Esophagus squamous epithelium (tissue), 5 donors: ENCODE results near the gene LEFTY2. TPM values are rescaled to one million over a fixed set of nuclear protein-coding genes. Genes with fewer than 3 reads are reported as not detected.
"Not testable (repeated sequence)": the region's sequence is repeated elsewhere in the genome, so short reads cannot be mapped to it uniquely, and the experiment has no call there.

Experiments used
- DNase-seq: peaks from one replicate; lab custom pipeline; 2025; lab: John Stamatoyannopoulos, UW
- H3K27ac ChIP-seq, 4 donors: fragments of 200-600 bp; sonication (generic); one replicate each; pipeline ENCODE4 v1.5.1; 2016 to 2019; ENCODE audit warnings: mild to moderate bottlenecking in 1 of 4
- H3K27me3 ChIP-seq, 4 donors: fragments of 200-600 bp; sonication (generic); 1 replicate in 3 of 4; 2 replicates in 1 of 4; pipeline versions ENCODE4 v1.5.1 to v1.6.0; 2017 to 2021; ENCODE audit warnings: antibody characterized with exemption in 1 of 4
- H3K36me3 ChIP-seq, 3 donors: fragments of 200-600 bp; sonication (generic); one replicate each; pipeline ENCODE4 v1.5.1; 2016 to 2019
- H3K4me1 ChIP-seq, 3 donors: fragments of 200-600 bp; sonication (generic); one replicate each; pipeline ENCODE4 v1.5.1; 2017 to 2019
- H3K4me3 ChIP-seq, 4 donors: fragments of 200-600 bp; sonication (generic); 1 replicate in 3 of 4; 2 replicates in 1 of 4; pipeline ENCODE4 v1.5.1; 2016 to 2019; ENCODE audit warnings: mild to moderate bottlenecking in 2 of 4, moderate library complexity in 1 of 4
- H3K9me3 ChIP-seq, 3 donors: fragments of 200-600 bp; sonication (generic); one replicate each; pipeline ENCODE4 v1.5.1; 2016 to 2019
- CTCF ChIP-seq, 6 experiments: fragments of 450-650 bp in 4 of 6; fragments of 200-600 bp in 2 of 6; sonication (generic) in 2 of 6; IDR thresholded peaks; one replicate each; pipeline ENCODE4 v1.5.1; 2016 to 2019; ENCODE audit warnings: antibody characterized with exemption in 6 of 6, mild to moderate bottlenecking in 4 of 6, moderate library complexity in 4 of 6
- POLR2A ChIP-seq, 4 donors: fragments of 450-650 bp; IDR thresholded peaks; one replicate each; pipeline ENCODE4 v1.6.1; 2017; ENCODE audit warnings: antibody characterized with exemption in 4 of 4, mild to moderate bottlenecking in 4 of 4, moderate library complexity in 3 of 4
- WGBS, 2 donors: methylation state at CpG; one replicate each; pipeline ENCODE4 v1.1.5; 2018; 5-methylcytosine and 5-hydroxymethylcytosine counted together
- intact Hi-C: fragments of 100-400 bp; cut with DNase I; formaldehyde crosslinking; loops from one replicate; pipeline ENCODE4 v1.15.0; 2022
- total RNA-seq, 4 donors: library from RNA; depleted of rRNA; stranded (reverse); fragments of >200 nt; gene quantifications; one replicate each; pipeline ENCODE4 v1.1.0, GENCODE V29; 2016
- donor health status: DM: yes; HTN: yes; CAD: no.

LEFTY2 gene
- total RNA-seq, 4 donors from 2014 or later, result not detected

GRCh38 chr1:225979421-225979820 lies 38.4 kb upstream of the LEFTY2 start:
- peaks cover 7 to 73% (median 11%) of the 10 kb centered on the region in 3 donors for H3K36me3 ChIP-seq
- DNase-seq, result no peak
- intact Hi-C loops, result loop anchor here (5.0 to 10.0 kb wide), 2 partner anchors 205 to 502 kb away; partner anchors contain the start of gene SRP9
- no peaks in the 10 kb centered on the region for H3K27me3 ChIP-seq
- peaks cover 0 to 8% (median 0%) of the 10 kb centered on the region in 3 donors for H3K9me3 ChIP-seq
- TF ChIP-seq POLR2A (IDR thresholded peaks at IDR 0.05), result no peak
- TF ChIP-seq CTCF (IDR thresholded peaks at IDR 0.05), result no peak
- H3K4me3 ChIP-seq, result no peak overlapping the region
- peaks cover 0 to 17% (median 5%) of the 10 kb centered on the region in 3 donors for H3K4me1 ChIP-seq
- no peak overlapping the region for H3K27ac ChIP-seq
- 96 to 100% methylated on average over 1 of the region's 1 CpG for WGBS, 2 donors

GRCh38 chr1:225977937-225978748 lies 37.1 kb upstream of the LEFTY2 start:
- TF ChIP-seq POLR2A (IDR thresholded peaks at IDR 0.05) (no peak), CTCF (IDR thresholded peaks at IDR 0.05) (no peak)
- intact Hi-C loops, result loop anchor here (5.0 to 10.0 kb wide), 2 partner anchors 203 to 501 kb away; partner anchors contain the start of gene SRP9
- no peak for DNase-seq
- peaks cover 3 to 61% (median 7%) of the 10 kb centered on the region in 3 donors for H3K36me3 ChIP-seq
- WGBS, 2 donors, result 39 to 49% methylated on average over 13 to 15 of the region's 15 CpGs
- H3K27ac ChIP-seq, result no peak overlapping the region
- H3K4me3 ChIP-seq, result no peak overlapping the region
- H3K9me3 ChIP-seq, result peaks cover 0 to 8% (median 0%) of the 10 kb centered on the region in 3 donors
- H3K4me1 ChIP-seq, result peaks cover 0 to 17% (median 5%) of the 10 kb centered on the region in 3 donors
- no peaks in the 10 kb centered on the region for H3K27me3 ChIP-seq

GRCh38 chr1:225975146-225975545 lies 34.1 kb upstream of the LEFTY2 start:
- WGBS, 2 donors, result 87 to 93% methylated on average over 9 to 10 of the region's 12 CpGs
- Histone ChIP-seq H3K4me1 (peaks cover 0 to 17% (median 5%) of the 10 kb centered on the region in 3 donors), H3K36me3 (peaks cover 0 to 31% (median 7%) of the 10 kb centered on the region in 3 donors)
- H3K9me3 ChIP-seq, H3K27me3 ChIP-seq, DNase-seq, H3K27ac ChIP-seq, H3K4me3 ChIP-seq: not testable (repeated sequence)
- intact Hi-C loops, result loop anchor here (5.0 to 10.0 kb wide), 2 partner anchors 200 to 498 kb away; partner anchors contain the start of gene SRP9

GRCh38 chr1:225974454-225974853 lies 33.4 kb upstream of the LEFTY2 start:
- 80 to 82% methylated on average over 1 to 8 of the region's 10 CpGs for WGBS, 2 donors
- intact Hi-C loops, result loop anchor here (10.0 kb wide), 1 partner anchor 200 kb away; the partner anchor contains the start of gene SRP9
- H3K27ac ChIP-seq, result no peak overlapping the region
- no peaks in the 10 kb centered on the region for H3K27me3 ChIP-seq
- DNase-seq, result no peak
- H3K4me1 ChIP-seq, result peaks cover 0 to 17% (median 5%) of the 10 kb centered on the region in 3 donors
- H3K9me3 ChIP-seq, result no peaks in the 10 kb centered on the region
- no peak for TF ChIP-seq POLR2A (IDR thresholded peaks at IDR 0.05)
- TF ChIP-seq CTCF (IDR thresholded peaks at IDR 0.05), result no peak
- no peak overlapping the region for H3K4me3 ChIP-seq
- H3K36me3 ChIP-seq, result peaks cover 0 to 24% (median under 1%) of the 10 kb centered on the region in 3 donors

- no peak for DNase-seq
- Histone ChIP-seq H3K4me1 (peaks cover 0 to 12% (median 5%) of the 10 kb centered on the region in 3 donors), H3K4me3 (no peak overlapping the region), H3K27me3 (no peaks in the 10 kb centered on the region), H3K27ac (no peak overlapping the region), H3K36me3 (peaks cover 0 to 13% (median 0%) of the 10 kb centered on the region in 3 donors), H3K9me3 (no peaks in the 10 kb centered on the region)
- intact Hi-C loops, result loop anchor here (10.0 kb wide), 1 partner anchor 198 kb away; the partner anchor contains the start of gene SRP9
- 59 to 68% methylated on average over 5 of the region's 5 CpGs for WGBS, 2 donors
- TF ChIP-seq CTCF (IDR thresholded peaks at IDR 0.05) (no peak), POLR2A (IDR thresholded peaks at IDR 0.05) (no peak)
Measured at GRCh38 chr1:225973158-225973557, 32.1 kb upstream of the LEFTY2 start.
